GM19324 (cell line): ENCODE data around the gene MEOX2.

Experiments
- ATAC-seq: cut with Tn5 transposase; IDR thresholded peaks from one replicate; pipeline ENCODE4 v1.9.1; 2021; ENCODE audit warnings: mild to moderate bottlenecking, moderate library complexity; ENCODE audit not compliant: unreplicated experiment, low FRiP score

The MEOX2 gene

DNA sequence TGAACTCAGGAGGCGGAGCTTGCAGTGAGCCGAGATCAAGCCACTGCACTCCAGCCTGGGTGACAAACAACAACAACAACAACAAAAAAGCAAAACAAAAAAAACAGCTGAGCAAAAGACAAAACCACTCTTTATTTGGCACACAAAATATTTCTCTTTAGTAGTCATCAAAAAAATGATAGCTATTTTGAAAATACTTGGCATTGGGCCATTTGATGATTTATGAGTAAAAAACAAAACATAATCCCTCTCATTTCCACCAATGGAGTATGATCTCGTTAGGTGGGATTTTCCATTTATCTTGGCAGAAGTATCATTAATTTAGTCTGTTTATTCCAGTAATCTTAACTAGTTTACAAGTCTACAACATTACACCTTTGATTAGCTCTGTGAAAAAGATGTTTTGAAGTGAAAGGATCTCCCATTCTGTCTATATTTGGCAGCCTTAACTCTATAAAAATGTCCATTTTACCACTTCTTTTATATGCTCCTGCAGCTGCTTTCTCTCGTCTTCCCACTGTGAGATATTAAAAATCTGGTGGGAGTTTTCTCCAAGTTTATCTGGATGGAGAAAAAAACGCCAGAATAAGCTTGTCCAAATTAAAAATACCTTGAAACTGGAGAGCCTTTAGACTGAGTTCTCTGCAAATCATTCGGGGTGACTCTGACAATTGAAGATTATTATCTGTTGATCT lies 65.8 kb downstream of the MEOX2 start:
- no peak for ATAC-seq

- ATAC-seq = no peak
These were observed 68.2 kb downstream of the MEOX2 start for GRCh38 chr7:15618275-15618674.

DNA sequence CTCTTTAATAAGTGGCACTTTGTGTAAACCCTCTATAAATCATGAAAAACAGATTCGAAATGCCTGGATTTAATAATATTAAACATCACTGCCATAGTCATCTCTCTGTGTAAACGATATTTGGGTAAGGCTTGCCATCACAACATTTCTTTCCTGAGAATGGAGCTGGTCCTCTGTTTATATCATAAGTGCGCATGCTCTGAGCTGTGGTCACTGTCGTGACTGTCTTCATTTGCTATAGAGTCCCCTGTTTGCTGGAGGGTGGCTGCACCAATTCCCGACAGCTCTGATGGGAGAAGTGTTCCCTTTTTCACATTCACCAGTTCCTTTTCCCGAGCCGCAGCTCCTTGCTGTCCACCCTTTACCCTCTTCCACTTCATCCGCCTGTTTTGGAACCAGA lies 74.3 kb downstream of the MEOX2 start:
- ATAC-seq = no peak

GRCh38 chr7:15610503-15610902 lies 76.0 kb downstream of the MEOX2 start:
- ATAC-seq = no peak

DNA sequence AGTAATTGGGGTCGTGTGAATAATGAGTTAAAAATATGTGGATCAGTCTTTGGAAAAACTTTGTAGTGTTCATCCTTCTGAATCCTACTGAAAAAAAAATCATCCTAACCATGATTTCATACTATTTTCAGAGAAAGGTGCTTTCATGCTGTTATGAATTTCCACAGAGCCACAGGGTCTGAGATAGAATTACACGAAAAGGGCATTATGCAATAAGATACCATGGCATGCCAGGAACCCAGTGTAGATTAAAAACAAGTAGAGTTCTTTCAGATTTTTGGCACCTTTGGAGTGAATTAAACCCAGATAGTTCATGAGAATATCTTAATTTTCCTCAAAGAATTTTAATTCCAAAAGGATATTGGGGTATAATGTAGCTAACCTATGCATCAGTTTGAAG lies 77.2 kb downstream of the MEOX2 start:
- no peak for ATAC-seq

DNA sequence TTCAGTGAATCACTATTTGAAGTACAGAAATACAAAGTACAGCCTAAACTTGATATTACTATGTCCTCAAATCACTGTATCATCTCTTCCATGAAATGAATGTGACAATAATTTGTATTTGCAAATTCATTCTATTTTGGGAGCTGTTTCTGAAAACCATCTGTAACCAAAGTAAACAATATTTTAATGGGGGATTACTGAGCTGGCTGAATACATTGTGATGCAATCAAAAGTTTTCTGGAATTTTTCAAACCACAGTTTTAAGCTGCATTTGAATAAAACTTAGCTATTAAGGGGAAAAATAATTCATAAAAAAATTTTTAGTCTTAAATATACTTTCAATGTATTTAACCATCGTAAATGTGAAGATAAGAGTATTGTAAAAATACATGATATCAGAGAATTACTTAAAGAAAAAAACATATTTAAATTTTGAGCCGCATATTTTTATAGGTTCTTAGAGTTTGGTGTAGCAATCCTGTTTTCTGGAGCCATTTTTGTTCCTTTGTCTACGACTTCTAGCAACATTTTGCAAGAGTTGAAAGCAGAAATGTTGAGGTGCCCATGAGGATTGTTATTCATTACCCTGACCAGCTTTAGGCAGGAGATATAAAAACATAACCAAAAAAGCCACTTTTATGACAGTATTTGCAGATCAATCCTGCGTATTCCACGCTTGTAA lies 78.8 kb downstream of the MEOX2 start:
- no peak for ATAC-seq

DNA sequence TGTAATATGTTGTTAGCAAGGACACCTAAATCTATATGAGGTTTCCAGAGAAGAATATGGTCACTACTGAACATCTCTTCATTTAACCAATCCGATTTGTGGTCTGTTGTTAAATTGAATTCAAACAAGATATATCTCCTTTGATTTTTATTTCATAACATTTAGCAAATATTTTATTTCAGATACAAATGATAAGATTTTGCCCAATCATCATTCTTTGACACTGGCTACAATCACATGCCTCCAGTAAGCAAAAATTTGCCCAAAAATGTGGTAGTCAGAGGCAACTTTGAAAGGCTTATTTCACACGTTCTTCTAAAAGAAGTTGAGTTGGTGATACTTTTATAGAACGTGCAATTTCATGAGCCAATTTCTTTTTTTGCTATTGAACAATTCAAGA lies 79.9 kb downstream of the MEOX2 start:
- no peak for ATAC-seq

GRCh38 chr7:15604166-15604565 lies 82.3 kb downstream of the MEOX2 start:
- ATAC-seq = no peak

DNA sequence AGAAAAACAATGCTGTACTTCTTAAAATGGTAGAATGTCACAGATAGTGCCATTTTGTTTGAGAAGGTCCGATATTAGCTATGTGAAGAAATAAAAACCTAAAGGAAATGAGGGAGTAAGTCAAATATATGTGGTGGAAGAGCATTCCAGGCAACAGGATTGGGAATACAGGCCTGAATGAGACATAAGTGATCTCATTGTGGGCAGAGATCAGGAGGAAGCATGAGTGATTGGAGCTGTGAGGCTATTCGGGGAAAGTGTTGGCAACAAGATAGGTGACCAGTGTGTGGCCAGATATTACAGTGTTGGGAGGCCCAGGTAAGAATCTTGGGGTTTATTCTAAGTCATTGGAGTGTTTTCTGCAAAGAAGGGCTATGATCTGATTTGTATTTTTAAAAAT lies 83.4 kb downstream of the MEOX2 start:
- ATAC-seq = no peak

DNA sequence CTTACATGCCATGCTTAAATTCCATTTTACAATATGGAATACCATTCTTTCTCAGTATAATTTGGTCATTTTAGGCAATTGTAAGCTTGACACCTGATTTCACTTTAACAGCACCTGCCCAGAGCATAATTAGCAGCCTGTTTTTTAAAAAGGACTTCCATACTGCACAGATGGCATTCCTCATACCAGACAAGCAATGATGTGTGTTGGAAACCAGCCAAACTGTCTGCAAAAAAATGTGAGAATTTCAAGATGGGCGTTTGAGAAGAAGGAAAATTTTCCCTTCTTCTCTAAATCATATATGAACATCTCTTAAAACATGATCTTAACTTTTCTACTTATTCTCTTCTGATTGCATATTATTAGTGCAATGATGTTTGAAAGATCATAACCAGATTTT lies 84.2 kb downstream of the MEOX2 start:
- no peak for ATAC-seq

DNA sequence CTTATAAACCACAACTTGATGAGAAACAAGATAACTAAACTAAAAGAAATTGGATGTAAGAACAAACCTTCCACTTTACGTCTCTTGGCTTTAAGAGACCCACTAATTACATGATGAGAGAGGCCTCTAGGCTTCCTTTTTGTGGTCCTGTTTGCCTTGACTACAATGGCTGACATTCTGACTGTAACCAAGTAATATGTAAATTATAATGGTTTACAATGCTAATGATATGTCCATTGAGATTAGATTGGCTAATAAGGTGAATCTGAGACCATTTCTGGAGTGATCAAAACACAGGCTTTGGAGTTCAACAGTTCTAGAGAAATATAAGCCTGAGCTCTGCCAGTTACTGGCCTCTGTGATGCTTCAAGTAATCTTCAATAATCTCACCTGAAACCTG lies 85.3 kb downstream of the MEOX2 start:
- ATAC-seq = no peak

GRCh38 chr7:15600298-15600697 lies 86.2 kb downstream of the MEOX2 start:
- ATAC-seq = no peak

DNA sequence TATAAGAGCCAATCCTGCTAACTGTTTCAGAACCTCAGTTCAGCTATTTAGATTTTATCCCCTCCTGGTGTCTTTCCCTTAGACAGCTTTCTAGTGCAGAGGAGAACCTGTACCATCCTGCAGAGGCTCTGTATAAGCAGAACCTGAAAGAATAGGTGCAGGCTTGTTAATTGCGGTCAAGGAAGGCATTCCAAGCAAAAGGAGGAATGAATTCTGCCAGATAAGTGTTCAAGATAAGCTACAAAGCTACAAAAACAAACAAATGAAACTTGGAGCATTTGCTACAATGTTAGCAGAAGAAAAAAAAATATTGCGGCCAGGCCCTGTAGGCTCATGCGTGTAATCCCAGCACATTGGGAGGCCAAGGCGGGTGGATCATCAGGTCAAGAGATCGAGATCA lies 92.0 kb downstream of the MEOX2 start:
- no peak for ATAC-seq

- ATAC-seq = no peak
These were observed 93.1 kb downstream of the MEOX2 start for GRCh38 chr7:15593382-15593781.

DNA sequence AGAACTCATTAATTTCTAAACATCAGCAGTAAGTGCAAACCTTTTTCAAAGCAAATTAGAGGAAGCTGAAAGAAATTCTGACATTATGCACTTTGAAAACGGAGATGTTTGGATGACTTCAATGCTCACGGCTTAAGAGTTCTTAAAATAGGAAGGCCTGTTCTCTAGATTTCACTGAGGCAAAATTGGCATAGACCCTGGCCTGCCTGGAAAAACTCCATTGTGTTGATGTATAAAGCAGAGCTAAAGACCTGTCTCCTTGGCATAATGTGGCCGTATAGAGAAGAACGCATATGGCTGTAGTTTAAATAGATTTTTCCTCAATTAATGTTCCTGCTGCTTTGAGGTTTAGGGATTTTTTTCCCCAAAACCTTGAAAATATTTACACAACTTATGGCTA lies 100.2 kb downstream of the MEOX2 start:
- ATAC-seq = no peak

GRCh38 chr7:15584575-15584974 lies 101.9 kb downstream of the MEOX2 start:
- no peak for ATAC-seq

DNA sequence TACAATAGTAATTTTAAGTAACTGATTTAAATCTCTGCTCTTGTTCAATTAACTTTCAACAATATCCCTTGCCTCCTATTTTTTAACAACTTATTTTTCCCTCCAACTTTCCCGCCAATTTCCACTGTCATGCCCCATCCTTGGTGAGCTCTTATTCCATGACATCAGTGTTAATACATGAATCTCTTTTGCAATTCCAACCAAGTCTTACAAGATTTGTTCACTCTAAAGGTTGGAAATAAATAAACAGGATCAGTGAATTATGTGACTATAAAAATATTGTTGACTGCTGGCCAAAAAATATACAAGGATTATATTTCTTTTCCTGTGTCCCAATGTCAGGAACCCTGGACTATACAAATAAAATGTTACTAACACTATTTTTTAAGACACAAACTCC lies 103.7 kb downstream of the MEOX2 start:
- no peak for ATAC-seq

GRCh38 chr7:15581352-15581951 lies 105.0 kb downstream of the MEOX2 start:
- no peak for ATAC-seq

DNA sequence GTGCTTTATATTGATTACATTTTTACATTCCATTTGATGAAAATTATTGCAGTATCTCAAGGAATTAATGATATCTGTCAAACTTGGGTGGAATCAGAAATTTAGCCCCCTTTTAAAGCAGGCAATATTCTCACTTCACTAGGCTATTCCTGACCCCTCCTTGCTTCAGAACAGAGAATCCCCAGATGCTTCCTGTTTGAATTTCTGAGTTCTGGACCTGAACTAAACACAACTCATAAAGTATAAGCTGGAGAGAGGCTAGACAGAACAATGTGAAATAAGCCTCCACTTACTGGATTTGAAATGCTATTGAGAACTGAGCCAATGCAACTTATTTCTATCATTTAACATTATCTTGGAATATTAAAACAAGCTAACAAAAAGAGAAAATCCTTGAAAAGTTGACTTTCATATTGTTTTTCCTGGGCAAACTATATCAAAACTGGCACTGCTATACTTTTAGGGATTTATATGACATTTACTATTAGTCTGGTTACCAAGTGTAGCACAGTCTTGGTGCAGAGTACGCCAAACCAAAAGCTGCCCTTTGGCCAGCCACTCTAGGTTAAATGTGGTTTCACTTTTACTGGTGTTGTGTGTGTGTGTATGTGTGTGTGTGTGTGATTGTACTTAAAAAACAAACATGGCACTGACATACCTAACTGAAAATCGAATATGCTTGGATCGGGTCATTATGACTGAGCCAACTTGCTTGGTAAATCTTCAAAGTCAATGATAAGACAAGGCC lies 105.7 kb downstream of the MEOX2 start:
- ATAC-seq = no peak

- no peak for ATAC-seq
These were observed 108.9 kb downstream of the MEOX2 start for GRCh38 chr7:15577600-15577999.

DNA sequence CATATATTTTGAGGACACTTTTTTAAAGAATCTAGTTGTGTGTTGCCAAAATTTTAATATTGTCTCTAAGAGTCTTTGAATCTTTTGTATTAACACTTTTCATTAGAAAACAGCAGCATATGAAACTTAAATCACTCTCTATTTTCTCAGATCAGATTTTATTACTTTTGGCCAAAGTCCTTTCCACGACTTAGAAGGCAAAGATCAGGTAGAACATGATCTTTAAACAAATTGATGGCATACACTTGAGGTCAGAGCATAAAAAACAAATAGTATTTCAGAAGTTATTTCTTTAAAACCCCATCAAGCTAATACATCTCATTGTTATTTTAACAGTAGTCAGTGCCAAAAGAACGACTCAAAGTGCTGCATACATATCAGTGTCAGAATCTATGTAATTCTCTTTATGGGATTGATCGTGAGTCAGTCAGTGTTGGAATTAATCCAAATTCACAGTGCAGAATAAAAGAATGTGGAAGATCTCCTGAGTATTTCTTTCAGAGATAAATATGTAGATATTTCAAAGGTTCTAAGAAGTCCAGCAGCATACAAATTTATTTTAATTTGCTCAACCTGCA lies 115.1 kb downstream of the MEOX2 start:
- ATAC-seq = no peak
